Heart left ventricle (tissue), 13 donors: ENCODE results near the gene TPSD1.

Experiments used
- CTCF ChIP-seq, 12 donors: fragments of 200-600 bp; sonication (generic) in 4 of 12; IDR thresholded peaks; one replicate each; pipeline versions ENCODE4 v1.5.0 to v1.8.0; 2018 to 2022; ENCODE audit warnings: antibody characterized with exemption in 12 of 12, mild to moderate bottlenecking in 5 of 12
- POLR2A ChIP-seq, 2 donors: fragments of 450-650 bp; IDR thresholded peaks; one replicate each; pipeline ENCODE4 v1.6.1; 2017; ENCODE audit warnings: antibody characterized with exemption in 2 of 2, mild to moderate bottlenecking in 2 of 2, moderate library complexity in 2 of 2
- donor health status: ischemic (EF 13 %, LVEDD 7.1; RV severe dilation, severe dysfunction).
- donor health status: DM: no; HTN: yes; CAD: no.
- donor health status: DM: no; HTN: no; CAD: no.
- donor health status: ischemic (EF 25% LVEDD 6.9; RV normal size, moderate dysfunction).
- donor health status: ischemic (EF 25% LVEDD 5.7; RV mildly dilated, moderate dysfunction).
- donor health status: ischemic (EF 35%, LVEDD 5.7; RV mildly dilated, moderate dysfunction).
- donor health status: nonischemic (EF 11% LVEDD 7.7; RV severe dilation, severe dysfunction).
- donor health status: DM: yes; HTN: yes; CAD: no.
- donor health status: PGD.
- donor health status: ischemic (EF 29% LVEDD 5.4; RV normal size, mild dysfunction).
- donor health status: nonischemic (EF 23%, LVEDD 6.1; RV moderate dilation, normal function).

GRCh38 chr16:1217526-1217925 is 38.3 kb upstream of the TPSD1 start:
- TF ChIP-seq CTCF (IDR thresholded peaks at IDR 0.05): no peak
- no peak for TF ChIP-seq POLR2A (IDR thresholded peaks at IDR 0.05)
